ENCODE measurements around the gene MGAT4A. TPM values are rescaled to one million over a fixed set of nuclear protein-coding genes. Genes with fewer than 3 reads are reported as not detected.

Gene MGAT4A
- total RNA-seq, 1 donor, result under 0.01 TPM

DNA sequence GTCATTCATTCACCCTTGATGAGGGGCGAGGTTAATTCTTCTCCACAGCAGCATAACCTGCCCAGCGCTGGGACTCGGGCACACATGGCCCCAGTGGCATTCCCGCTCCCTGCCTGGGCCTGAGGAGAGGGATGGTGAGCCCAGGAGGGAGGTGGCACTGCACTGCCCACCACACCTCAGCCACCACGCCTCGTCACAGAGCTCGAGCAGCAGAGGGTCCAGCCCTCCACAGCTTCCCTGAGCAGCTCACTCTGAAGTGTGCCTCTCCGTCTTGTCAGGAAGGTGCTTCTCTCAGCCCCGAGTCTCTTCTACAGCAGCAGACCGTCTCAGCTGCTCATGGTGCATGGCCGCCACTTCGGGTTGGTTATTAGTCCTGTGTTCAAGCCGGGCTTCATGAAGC lies 157.5 kb downstream of the MGAT4A start:
- no peak overlapping the region for H3K4me3 ChIP-seq (ENCODE audit: low read depth, low read length)
- TF ChIP-seq, protein P1, sequence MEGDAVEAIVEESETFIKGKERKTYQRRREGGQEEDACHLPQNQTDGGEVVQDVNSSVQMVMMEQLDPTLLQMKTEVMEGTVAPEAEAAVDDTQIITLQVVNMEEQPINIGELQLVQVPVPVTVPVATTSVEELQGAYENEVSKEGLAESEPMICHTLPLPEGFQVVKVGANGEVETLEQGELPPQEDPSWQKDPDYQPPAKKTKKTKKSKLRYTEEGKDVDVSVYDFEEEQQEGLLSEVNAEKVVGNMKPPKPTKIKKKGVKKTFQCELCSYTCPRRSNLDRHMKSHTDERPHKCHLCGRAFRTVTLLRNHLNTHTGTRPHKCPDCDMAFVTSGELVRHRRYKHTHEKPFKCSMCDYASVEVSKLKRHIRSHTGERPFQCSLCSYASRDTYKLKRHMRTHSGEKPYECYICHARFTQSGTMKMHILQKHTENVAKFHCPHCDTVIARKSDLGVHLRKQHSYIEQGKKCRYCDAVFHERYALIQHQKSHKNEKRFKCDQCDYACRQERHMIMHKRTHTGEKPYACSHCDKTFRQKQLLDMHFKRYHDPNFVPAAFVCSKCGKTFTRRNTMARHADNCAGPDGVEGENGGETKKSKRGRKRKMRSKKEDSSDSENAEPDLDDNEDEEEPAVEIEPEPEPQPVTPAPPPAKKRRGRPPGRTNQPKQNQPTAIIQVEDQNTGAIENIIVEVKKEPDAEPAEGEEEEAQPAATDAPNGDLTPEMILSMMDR (IDR thresholded peaks at IDR 0.05; ENCODE audit: insufficient read depth, low read depth, low read length), result no peak
- DNase-seq (ENCODE audit: low read depth), result no peak

DNA sequence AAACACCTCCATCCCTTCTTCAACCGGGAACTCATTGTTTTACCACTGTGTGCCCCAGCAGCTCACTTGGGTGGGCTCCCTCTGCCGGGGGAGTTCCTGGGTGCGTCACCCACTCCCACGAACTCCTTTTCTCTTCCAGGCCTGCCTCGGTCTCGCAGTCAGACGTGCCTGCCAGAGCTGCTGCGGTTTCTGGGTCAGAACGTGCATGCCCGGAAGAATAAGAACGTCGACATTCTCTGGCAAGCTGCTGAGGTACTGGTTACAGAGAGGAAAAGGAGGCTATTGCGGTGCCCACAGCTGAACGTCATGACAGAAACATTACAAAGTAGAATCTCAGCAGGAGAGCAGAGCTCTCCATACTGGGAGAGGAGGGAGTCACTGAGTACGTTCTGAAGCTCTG lies 158.3 kb downstream of the MGAT4A start:
- no peak overlapping the region for H3K4me3 ChIP-seq (ENCODE audit: low read depth, low read length)
- TF ChIP-seq, protein P1 (IDR thresholded peaks at IDR 0.05; ENCODE audit: insufficient read depth, low read depth, low read length), result no peak
- no peak for DNase-seq (ENCODE audit: low read depth)

DNA sequence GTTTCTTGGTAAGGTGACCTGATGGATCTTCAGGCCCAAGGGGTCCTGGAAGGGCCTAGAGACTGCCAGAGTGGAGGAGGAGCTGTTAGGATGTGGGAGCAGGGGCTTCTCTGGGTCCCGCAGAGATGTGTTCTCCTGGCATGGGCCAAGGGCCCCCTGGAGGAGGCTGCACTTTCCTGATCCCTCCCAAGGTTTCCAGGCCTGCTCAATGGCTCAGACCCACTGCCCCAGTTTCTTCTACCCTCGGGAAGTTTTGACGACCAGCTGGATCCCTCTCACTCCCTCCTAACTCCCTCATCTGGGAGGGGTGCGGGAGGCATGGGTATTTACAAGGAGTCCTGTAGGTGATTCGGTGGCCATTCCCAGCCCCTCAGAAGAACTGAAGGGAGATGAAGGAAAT lies 158.7 kb downstream of the MGAT4A start:
- no peak for DNase-seq (ENCODE audit: low read depth)
- H3K4me3 ChIP-seq (ENCODE audit: low read depth, low read length), result no peak overlapping the region
- TF ChIP-seq, protein P1 (IDR thresholded peaks at IDR 0.05; ENCODE audit: insufficient read depth, low read depth, low read length), result no peak

DNA sequence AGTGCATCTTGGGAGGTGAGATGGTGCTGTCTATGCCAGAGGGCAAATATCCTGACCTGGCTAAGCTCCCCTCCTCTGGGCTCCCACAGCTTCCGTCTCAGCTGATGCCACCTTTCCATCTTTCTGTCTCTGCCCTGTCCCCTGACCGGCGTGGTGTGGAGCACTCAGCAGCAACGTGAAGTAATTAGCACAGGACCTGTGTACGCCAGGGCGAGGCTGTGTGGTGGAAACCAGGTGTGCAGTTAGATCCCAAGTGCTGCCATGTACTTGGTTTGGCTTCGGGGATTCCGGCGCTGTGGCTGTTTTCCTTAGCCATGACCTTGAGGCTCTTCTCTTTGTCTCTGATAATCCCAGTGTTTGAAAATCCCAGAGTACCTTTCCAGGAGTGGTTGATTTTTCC lies 159.1 kb downstream of the MGAT4A start:
- DNase-seq (ENCODE audit: low read depth), result no peak
- no peak overlapping the region for H3K4me3 ChIP-seq (ENCODE audit: low read depth, low read length)
- TF ChIP-seq, protein P1 (IDR thresholded peaks at IDR 0.05; ENCODE audit: insufficient read depth, low read depth, low read length), result no peak

DNA sequence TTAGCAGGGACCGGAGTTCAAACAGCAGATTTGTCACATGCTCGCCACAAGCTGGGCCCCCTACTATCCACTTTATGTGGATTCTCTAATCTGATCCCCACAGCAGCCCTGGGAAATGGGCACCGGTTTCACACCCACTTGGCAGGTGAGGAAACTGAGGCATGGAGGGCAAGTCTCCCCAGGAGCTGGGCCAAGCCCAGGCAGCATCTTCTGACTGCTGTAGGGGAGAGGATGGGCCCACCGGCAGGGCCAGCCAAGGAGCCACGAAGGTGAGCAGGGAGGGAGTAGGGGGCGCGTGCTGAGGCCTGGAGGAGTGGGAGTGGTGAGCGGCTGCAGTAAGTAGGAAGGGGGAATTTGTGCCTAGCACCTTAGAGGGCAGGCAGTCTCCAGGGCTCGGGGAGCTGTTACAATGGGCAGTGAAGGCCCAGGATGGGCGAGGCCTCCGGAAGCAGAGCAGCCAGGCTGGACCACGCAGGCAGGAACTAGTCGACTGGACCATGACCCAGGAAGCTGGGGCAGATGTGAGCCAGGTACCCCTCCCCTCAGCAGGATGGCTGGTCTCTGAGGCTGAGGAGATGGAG lies 159.7 kb downstream of the MGAT4A start:
- DNase-seq (ENCODE audit: low read depth), result no peak
- no peak overlapping the region for H3K4me3 ChIP-seq (ENCODE audit: low read depth, low read length)
- TF ChIP-seq, protein P1 (IDR thresholded peaks at IDR 0.05; ENCODE audit: insufficient read depth, low read depth, low read length), result no peak

DNA sequence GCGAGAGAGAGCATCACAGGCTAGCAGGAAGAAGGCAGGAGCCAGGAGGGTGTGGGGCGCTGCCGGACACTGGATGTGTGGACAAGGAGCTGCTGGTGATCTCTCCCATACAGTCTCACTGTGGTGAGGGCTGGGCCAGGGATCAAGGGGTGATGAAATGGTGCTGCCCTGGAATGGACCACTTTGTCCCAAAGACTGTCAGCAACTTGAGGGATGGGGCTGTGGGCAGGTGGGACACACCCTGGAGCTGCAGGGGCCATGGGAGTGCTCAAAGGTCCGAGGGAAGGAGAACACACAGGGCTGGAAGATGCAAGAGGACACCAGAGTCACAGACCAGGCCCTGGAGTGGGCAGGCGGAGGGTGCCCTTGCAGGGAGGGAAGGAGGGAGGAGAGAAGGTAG lies 160.6 kb downstream of the MGAT4A start:
- TF ChIP-seq, protein P1 (IDR thresholded peaks at IDR 0.05; ENCODE audit: insufficient read depth, low read depth, low read length), result no peak
- no peak for DNase-seq (ENCODE audit: low read depth)
- H3K4me3 ChIP-seq (ENCODE audit: low read depth, low read length), result no peak overlapping the region

DNA sequence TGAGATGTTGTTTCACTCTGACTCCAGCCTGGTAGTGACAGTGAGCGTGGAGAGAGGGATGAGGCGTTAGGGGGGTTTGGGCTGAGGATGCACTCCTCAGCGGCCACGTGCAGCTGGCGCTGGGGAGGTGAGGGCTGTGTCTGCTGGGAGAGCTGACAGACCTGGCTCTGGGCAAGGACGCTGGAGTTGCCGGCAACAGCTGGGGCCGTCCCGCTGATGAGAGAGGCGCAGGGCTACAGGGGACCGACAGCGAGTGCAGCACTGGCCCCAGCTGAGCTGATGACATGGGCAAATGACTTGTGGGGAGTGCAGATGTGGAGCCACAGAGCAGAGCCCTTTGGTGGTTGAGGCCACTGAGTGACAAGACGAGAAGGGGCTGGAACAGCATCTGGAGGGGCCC lies 161.0 kb downstream of the MGAT4A start:
- DNase-seq (ENCODE audit: low read depth), result no peak
- no peak overlapping the region for H3K4me3 ChIP-seq (ENCODE audit: low read depth, low read length)
- TF ChIP-seq, protein P1 (IDR thresholded peaks at IDR 0.05; ENCODE audit: insufficient read depth, low read depth, low read length), result no peak
